Stimulated activated CD8-positive, alpha-beta memory T cell treated with anti-CD3 and anti-CD28 coated beads, Interleukin-4, amount 100 ng/mL, for 1 hour (primary cell): ENCODE results near the gene HERC6.
"Not testable (repeated sequence)": the region's sequence is repeated elsewhere in the genome, so short reads cannot be mapped to it uniquely, and the experiment has no call there.

Experiments used
- DNase-seq, 2 donors: peaks; one replicate each; pipeline ENCODE4 v3.0.0-alpha.2; 2020; ENCODE audit warnings: low read depth in 2 of 2, low spot score in 1 of 2

The HERC6 gene

GRCh38 chr4:88382621-88383020 is 4.0 kb downstream of the HERC6 start:
- peak in 1 of 2 donors; percentile 24 for DNase-seq

GRCh38 chr4:88390128-88390527 is 11.5 kb downstream of the HERC6 start:
- DNase-seq = no peak

GRCh38 chr4:88391703-88392102 is 13.1 kb downstream of the HERC6 start:
- no peak for DNase-seq

GRCh38 chr4:88396681-88397080 is 18.0 kb downstream of the HERC6 start:
- no peak for DNase-seq

GRCh38 chr4:88398381-88398780 is 19.7 kb downstream of the HERC6 start:
- no peak for DNase-seq

- DNase-seq = no peak
Observed at GRCh38 chr4:88409206-88409605, 30.6 kb downstream of the HERC6 start.

GRCh38 chr4:88409789-88410188 is 31.1 kb downstream of the HERC6 start:
- DNase-seq = no peak

GRCh38 chr4:88411491-88412096 is 32.9 kb downstream of the HERC6 start:
- no peak for DNase-seq

GRCh38 chr4:88413801-88414200 is 35.1 kb downstream of the HERC6 start:
- DNase-seq = no peak

GRCh38 chr4:88414755-88415154 is 36.1 kb downstream of the HERC6 start:
- no peak for DNase-seq

GRCh38 chr4:88415982-88416381 is 37.3 kb downstream of the HERC6 start:
- no peak for DNase-seq

- no peak for DNase-seq
Observed at GRCh38 chr4:88418411-88418810, 39.8 kb downstream of the HERC6 start.

- no peak for DNase-seq
Observed at GRCh38 chr4:88419874-88420273, 41.2 kb downstream of the HERC6 start.

- DNase-seq = no peak
Observed at GRCh38 chr4:88420844-88421243, 42.2 kb downstream of the HERC6 start.

GRCh38 chr4:88422403-88422802 is 43.8 kb downstream of the HERC6 start:
- no peak for DNase-seq

- DNase-seq = no peak
Observed at GRCh38 chr4:88429401-88429800, 50.7 kb downstream of the HERC6 start.

GRCh38 chr4:88435987-88436693 is 57.5 kb downstream of the HERC6 start:
- no peak for DNase-seq

GRCh38 chr4:88437873-88438272 is 59.2 kb downstream of the HERC6 start:
- not testable (repeated sequence) for DNase-seq

- DNase-seq = no peak
Observed at GRCh38 chr4:88439161-88439760, 60.6 kb downstream of the HERC6 start.

- DNase-seq = no peak
Observed at GRCh38 chr4:88440146-88440545, 61.5 kb downstream of the HERC6 start.

- no peak for DNase-seq
Observed at GRCh38 chr4:88441696-88442095, 63.0 kb downstream of the HERC6 start.

GRCh38 chr4:88442689-88443191 is 64.1 kb downstream of the HERC6 start:
- DNase-seq = no peak
